A673 (cell line): ENCODE measurements around the gene ISLR. TPM values are rescaled to one million over a fixed set of nuclear protein-coding genes. Genes with fewer than 3 reads are reported as not detected.

Source experiments
- BruUV-seq: library from RNA; stranded (reverse); fragments of 400-500 nt; replicated peaks from 2 replicates; lab custom pipeline; 2021; lab: Mats Ljungman, UMichigan
- CTCF ChIA-PET: fragments of 300-600 bp; sonication (Branson Sonifier 250); formaldehyde crosslinking; loops from one replicate; lab custom pipeline; 2022; ENCODE audit warnings: antibody characterized with exemption; lab: Charles Lee
- POLR2A ChIA-PET: fragments of 300-600 bp; sonication (Branson Sonifier 250); formaldehyde crosslinking; loops from one replicate; lab custom pipeline; 2022; ENCODE audit warnings: antibody characterized with exemption; ENCODE audit not compliant: low non-redundant PET; lab: Charles Lee
- DNase-seq: peaks from one replicate; pipeline ENCODE4 v3.0.0-alpha.2; 2015; ENCODE audit warnings: low spot score
- H3K27ac ChIP-seq: fragments of 200-600 bp; sonication (generic); 2 replicates; pipeline ENCODE4 v1.5.1; 2016; ENCODE audit warnings: mixed run types, low read depth, mild to moderate bottlenecking, mixed read lengths, antibody characterized with exemption, low read length; ENCODE audit not compliant: poor library complexity, severe bottlenecking
- H3K27me3 ChIP-seq: fragments of 200-600 bp; sonication (generic); replicated peaks from 2 replicates; pipeline ENCODE4 v1.6.1; 2017; ENCODE audit warnings: mixed run types, low read depth, mild to moderate bottlenecking, mixed read lengths, antibody characterized with exemption, low read length; ENCODE audit not compliant: insufficient read depth, poor library complexity
- H3K36me3 ChIP-seq: fragments of 200-600 bp; sonication (generic); 2 replicates; pipeline ENCODE4 v1.6.1; 2016; ENCODE audit warnings: mixed run types, mild to moderate bottlenecking, mixed read lengths, antibody characterized with exemption, low read length; ENCODE audit not compliant: insufficient read depth, poor library complexity, severe bottlenecking
- H3K4me1 ChIP-seq: fragments of 200-600 bp; sonication (generic); 2 replicates; pipeline ENCODE4 v1.6.1; 2017; ENCODE audit warnings: mixed run types, mild to moderate bottlenecking, mixed read lengths, antibody characterized with exemption, low read length; ENCODE audit not compliant: insufficient read depth, poor library complexity, severe bottlenecking
- H3K4me3 ChIP-seq: fragments of 200-600 bp; sonication (generic); 2 replicates; pipeline ENCODE4 v1.5.1; 2016; ENCODE audit warnings: low read depth, mixed run types, mild to moderate bottlenecking, mixed read lengths, low read length; ENCODE audit not compliant: poor library complexity, severe bottlenecking
- H3K9me3 ChIP-seq: fragments of 200-600 bp; sonication (generic); 2 replicates; pipeline ENCODE4 v1.6.1; 2016; ENCODE audit warnings: mixed run types, low read depth, mild to moderate bottlenecking, mixed read lengths, antibody characterized with exemption, low read length; ENCODE audit not compliant: poor library complexity, severe bottlenecking
- CTCF ChIP-seq: fragments of 300-800, 200-600 bp; sonication (generic); conservative IDR thresholded peaks from 2 replicates; pipeline ENCODE4 v1.5.1; 2017; ENCODE audit warnings: low read depth, mild to moderate bottlenecking, antibody characterized with exemption, low read length, moderate library complexity, mixed read lengths
- EZH2 ChIP-seq: fragments of 200-600 bp; sonication (generic); IDR thresholded peaks from 2 replicates; pipeline ENCODE4 v1.6.1; 2017; ENCODE audit warnings: borderline replicate concordance, low read depth, mild to moderate bottlenecking, mixed read lengths, antibody characterized with exemption, low read length; ENCODE audit not compliant: poor library complexity, severe bottlenecking
- intact Hi-C: fragments of 100-400 bp; cut with micrococcal nuclease; formaldehyde crosslinking; loops from one replicate; pipeline ENCODE4 v1.10.0; 2022; ENCODE audit not compliant: unreplicated experiment
- total RNA-seq: library from RNA; stranded (reverse); gene quantifications from 2 replicates; pipeline ENCODE4 v1.2.3, GENCODE V29; 2021

ISLR gene
- total RNA-seq, 1 experiment from 2014 or later: 0.41 TPM

DNA sequence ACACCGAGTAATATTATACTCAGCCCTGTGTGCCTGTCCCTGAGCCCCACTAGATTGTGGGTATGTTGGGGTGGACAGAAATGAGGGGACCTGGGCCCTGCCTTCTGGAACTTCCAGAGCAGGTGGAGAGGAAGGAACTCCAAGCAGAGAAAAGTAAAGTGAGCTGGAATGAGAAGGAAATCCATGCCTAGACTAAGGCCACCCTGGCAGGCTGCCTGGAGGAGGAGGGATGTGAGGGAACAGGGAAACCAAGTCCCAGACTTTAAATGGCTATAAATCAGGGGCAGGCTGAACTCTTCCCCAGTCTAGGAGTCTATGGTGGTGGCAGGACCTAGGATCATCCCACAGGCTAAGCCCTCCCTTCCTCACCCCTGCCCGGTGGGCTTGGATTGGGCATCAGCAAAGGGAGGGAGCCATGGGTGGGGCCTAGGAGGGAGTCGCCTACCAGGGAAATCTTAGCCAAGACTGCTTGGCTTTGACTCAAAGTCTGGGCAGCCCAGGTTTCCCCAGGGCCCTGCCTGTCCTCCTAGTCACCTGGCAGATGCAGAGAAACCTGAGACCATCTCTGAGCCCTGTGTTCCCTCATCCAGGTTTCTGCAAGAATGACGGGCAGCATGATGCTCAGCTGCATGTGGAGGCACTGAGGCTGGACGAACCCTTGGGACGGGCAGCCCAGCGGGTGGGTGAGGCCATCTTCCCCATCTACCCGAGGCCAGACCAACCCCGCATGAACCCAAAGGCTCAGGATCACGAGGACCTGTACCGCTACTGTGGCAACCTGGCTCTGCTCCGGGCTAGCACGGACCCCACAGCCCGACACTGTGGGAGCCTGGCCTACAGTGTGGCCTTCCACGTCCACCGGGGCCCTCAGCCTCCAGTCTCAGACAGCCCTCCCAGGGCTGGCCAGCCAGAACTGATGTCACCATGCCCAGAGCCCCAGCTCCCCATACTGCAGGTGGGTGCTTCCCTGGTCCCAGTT lies 44.7 kb downstream of the ISLR start:
- Histone ChIP-seq H3K36me3 (no peaks in the 10 kb centered on the region), H3K27ac (no peak overlapping the region), H3K4me1 (peaks cover 38% of the 10 kb centered on the region), H3K27me3 (no peaks in the 10 kb centered on the region), H3K4me3 (no peak overlapping the region), H3K9me3 (no peaks in the 10 kb centered on the region)
- ChIA-PET CTCF (no interaction called here), POLR2A (no interaction called here)
- TF ChIP-seq CTCF: no peak
- intact Hi-C loops: no loop called here
- BruUV-seq: no TSS peak
- no peak for DNase-seq

- H3K36me3 ChIP-seq: no peaks in the 10 kb centered on the region
- TF ChIP-seq EZH2: no peak
- TF ChIP-seq CTCF: no peak
Observed at GRCh38 chr15:74220475-74221248, 47.2 kb downstream of the ISLR start.

DNA sequence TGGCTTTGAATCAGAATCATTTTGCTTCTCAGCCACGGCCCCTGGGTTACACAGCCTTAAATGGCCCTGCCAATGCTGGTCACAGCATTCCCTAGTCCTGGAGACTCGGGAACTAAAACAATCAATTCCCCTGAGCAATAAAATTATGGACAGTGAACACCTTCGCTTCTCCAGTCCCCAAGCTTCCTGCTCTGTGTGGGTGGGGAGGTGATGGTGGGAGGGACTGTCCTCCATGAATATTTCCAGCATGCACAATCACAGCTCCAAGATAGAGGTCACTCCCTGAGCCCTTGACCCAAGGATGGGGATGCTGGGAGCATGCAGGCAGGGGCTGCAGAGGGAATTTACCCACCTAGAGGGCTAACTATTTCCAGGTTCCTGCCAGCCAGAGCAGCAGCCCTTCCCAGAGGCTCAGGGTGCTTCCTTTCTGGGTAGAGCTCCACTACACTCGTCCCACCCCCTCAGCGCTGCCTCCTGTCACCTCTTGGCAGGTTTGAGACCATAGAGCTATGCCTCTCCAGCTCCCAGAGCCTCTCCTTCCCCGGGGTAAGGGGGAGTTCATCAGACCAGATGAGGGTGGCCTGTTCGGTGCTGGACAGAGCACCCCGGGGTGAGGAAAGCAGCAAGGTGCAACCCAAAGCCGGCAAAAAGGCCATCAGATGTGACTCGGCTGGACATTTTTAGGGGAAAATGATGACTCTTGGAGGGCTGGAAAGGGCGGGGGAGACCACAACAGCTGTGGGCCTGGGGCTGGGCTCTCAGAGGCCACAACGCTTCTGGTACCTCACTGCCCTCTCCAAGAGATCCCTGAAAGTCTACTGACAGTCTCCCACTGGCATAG lies 48.1 kb downstream of the ISLR start:
- Histone ChIP-seq H3K4me1 (peaks cover 45% of the 10 kb centered on the region), H3K27me3 (no peaks in the 10 kb centered on the region), H3K9me3 (no peaks in the 10 kb centered on the region), H3K36me3 (no peaks in the 10 kb centered on the region), H3K4me3 (no peak overlapping the region), H3K27ac (no peak overlapping the region)
- TF ChIP-seq EZH2 (no peak), CTCF (no peak)
- no peak for DNase-seq
- BruUV-seq: no TSS peak
- ChIA-PET POLR2A (no interaction called here), CTCF (interaction anchor here (0.6 kb wide), 1 partner anchor 86 kb away, joined by 3 read pairs; no protein-coding TSS in a partner anchor)
- intact Hi-C loops: no loop called here

More at GRCh38 chr15:74220475-74221248, 47.2 kb downstream of the ISLR start:
- Histone ChIP-seq H3K27ac (no peak overlapping the region), H3K27me3 (no peaks in the 10 kb centered on the region), H3K9me3 (no peaks in the 10 kb centered on the region), H3K4me3 (no peak overlapping the region), H3K4me1 (peaks cover 49% of the 10 kb centered on the region)
- BruUV-seq: no TSS peak
- ChIA-PET POLR2A (no interaction called here), CTCF (interaction anchor here (0.6 kb wide), 1 partner anchor 167 kb away, joined by 5 read pairs; no protein-coding TSS in a partner anchor)
- DNase-seq: no peak
- intact Hi-C loops: no loop called here
